ENCODE data around the gene PRKCE. TPM values are rescaled to one million over a fixed set of nuclear protein-coding genes. Genes with fewer than 3 reads are reported as not detected.
A peak's percentile ranks its signal among the peaks of the same experiment; 100 is the strongest.

PRKCE gene
- total and polyA plus RNA-seq, 2 of the 8 experiments (the other 6 are each of a cell fraction or from before 2014, with no cell fraction given), result 0.54 to 2.1 TPM

- H3K23me2 ChIP-seq (ENCODE audit: low read depth, low read length), result no peaks in the 10 kb centered on the region
- H2BK5ac ChIP-seq (ENCODE audit: low read depth, low read length), result no peak overlapping the region
- no peak overlapping the region for H3K56ac ChIP-seq (replicated peaks; ENCODE audit: insufficient read length, low read depth, low read length)
- H2BK12ac ChIP-seq (ENCODE audit: low read depth, low read length), result no peak overlapping the region
- WGBS, 2 experiments (ENCODE audit: extremely low coverage in 1 of 2, insufficient coverage in 1 of 2, insufficient read length in 1 of 2, insufficient replicate concordance in 2 of 2, low coverage in 1 of 2, low lambda C conversion rate in 2 of 2, missing lambda C conversion rate in 1 of 2), result 93% methylated on average over 11 of the region's 11 CpGs; no CpG with 5 or more reads in 1 of the 2 experiments
- no peaks in the 10 kb centered on the region for H3K79me2 ChIP-seq (ENCODE audit: control insufficient read depth in 1 of 2, insufficient read depth in 2 of 2, low read length in 2 of 2)
- no peak for FAIRE-seq
- no peak overlapping the region for H4K8ac ChIP-seq (ENCODE audit: extremely low read depth, insufficient read depth, low read length)
- no peak for TF ChIP-seq SP4 (IDR thresholded peaks at IDR 0.05; ENCODE audit: low read length)
- no peak for TF ChIP-seq KDM5A (IDR thresholded peaks at IDR 0.05; ENCODE audit: low read length)
- TF ChIP-seq BRCA1 (IDR thresholded peaks at IDR 0.05; ENCODE audit: low read depth, low read length), result no peak
- no peak for TF ChIP-seq BACH1 (IDR thresholded peaks at IDR 0.05; ENCODE audit: low read length)
- TF ChIP-seq SUZ12 (IDR thresholded peaks at IDR 0.05; ENCODE audit: low read length), result no peak
- TF ChIP-seq EGR1 (IDR thresholded peaks at IDR 0.05; ENCODE audit: borderline replicate concordance, low read depth, low read length), result no peak
- TF ChIP-seq CBX8 (IDR thresholded peaks at IDR 0.05; ENCODE audit: borderline replicate concordance, low read depth, low read length), result no peak
- TF ChIP-seq POLR2AphosphoS5 (IDR thresholded peaks at IDR 0.05; ENCODE audit: low read depth, low read length), result no peak
- no peak for TF ChIP-seq SIX5 (IDR thresholded peaks at IDR 0.05; ENCODE audit: low read depth, low read length)
- no peak for TF ChIP-seq RFX5 (IDR thresholded peaks at IDR 0.05; ENCODE audit: borderline replicate concordance, low read depth, low read length)
- no peak for TF ChIP-seq KDM4A (IDR thresholded peaks at IDR 0.05; ENCODE audit: low read depth, low read length, severe bottlenecking)
- TF ChIP-seq, protein P1, sequence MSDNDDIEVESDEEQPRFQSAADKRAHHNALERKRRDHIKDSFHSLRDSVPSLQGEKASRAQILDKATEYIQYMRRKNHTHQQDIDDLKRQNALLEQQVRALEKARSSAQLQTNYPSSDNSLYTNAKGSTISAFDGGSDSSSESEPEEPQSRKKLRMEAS (IDR thresholded peaks at IDR 0.05), result no peak
- TF ChIP-seq SP2 (IDR thresholded peaks at IDR 0.05; ENCODE audit: low read length), result no peak
- H3K9me3 ChIP-seq (ENCODE audit: insufficient read depth in 2 of 2, low read depth in 1 of 2, low read length in 1 of 2), result no peaks in the 10 kb centered on the region
- H3K27me3 ChIP-seq (replicated peaks in 1 of 4; ENCODE audit: control insufficient read depth in 3 of 4, extremely low read depth in 1 of 4, insufficient read depth in 3 of 4, low read length in 3 of 4), result no peaks in the 10 kb centered on the region
- H3K9ac ChIP-seq (replicated peaks in 1 of 4; ENCODE audit: extremely low read depth in 1 of 4, low read depth in 3 of 4, low read length in 3 of 4), result no peak overlapping the region
- no peak overlapping the region for H3K23ac ChIP-seq (ENCODE audit: insufficient read length)
- no peak overlapping the region for H2AFZ ChIP-seq (ENCODE audit: low read length)
- no peak overlapping the region for H3K18ac ChIP-seq (ENCODE audit: extremely low read depth, low read length)
- no peak overlapping the region for H4K5ac ChIP-seq (ENCODE audit: insufficient read length, low read depth, low read length)
- H2BK20ac ChIP-seq (ENCODE audit: low read length), result no peak overlapping the region
- DNase-seq (ENCODE audit: low read depth in 1 of 2, low spot score in 2 of 2), result peak in 1 of 2 experiments; percentile 27
- no peak overlapping the region for H3K27ac ChIP-seq (ENCODE audit: low read depth, low read length)
- H2AK5ac ChIP-seq (ENCODE audit: low read depth, low read length), result no peak overlapping the region
- no peaks in the 10 kb centered on the region for H3K79me1 ChIP-seq (ENCODE audit: low read depth, low read length)
- no peak overlapping the region for H3K4me2 ChIP-seq (ENCODE audit: insufficient read depth in 1 of 2, low read depth in 2 of 2, low read length in 2 of 2)
- H3K36me3 ChIP-seq (ENCODE audit: control insufficient read depth in 2 of 4, insufficient read depth in 4 of 4, low read length in 3 of 4), result no peaks in the 10 kb centered on the region
- POLR2A ChIA-PET (ENCODE audit: partially characterized antibody), result no interaction called here
- no peak overlapping the region for H2BK15ac ChIP-seq (ENCODE audit: low read length)
- no peaks in the 10 kb centered on the region; a peak in 1 of 7 replicates for H3K4me1 ChIP-seq (replicated peaks in 1 of 4; ENCODE audit: control insufficient read depth in 3 of 4, insufficient read depth in 4 of 4, low read length in 3 of 4)
- CTCF ChIA-PET (ENCODE audit: partially characterized antibody), result interaction anchor here (0.7 to 4.5 kb wide), 19 partner anchors 10 to 470 kb away, joined by 3 to 31 read pairs (median 6); no protein-coding TSS in a partner anchor
- no peak overlapping the region for H2BK120ac ChIP-seq (replicated peaks; ENCODE audit: low read depth, low read length)
- no peak overlapping the region for H3K4me3 ChIP-seq (ENCODE audit: extremely low read depth in 1 of 4, insufficient read depth in 2 of 4, low read depth in 3 of 4, low read length in 4 of 4)
- no peak overlapping the region for H3K14ac ChIP-seq (ENCODE audit: insufficient read length)
- H4K20me1 ChIP-seq (replicated peaks in 1 of 2; ENCODE audit: control insufficient read depth in 1 of 2, insufficient read depth in 2 of 2, low read length in 2 of 2), result no peaks in the 10 kb centered on the region
- H4K91ac ChIP-seq (replicated peaks; ENCODE audit: insufficient read length, low read length), result no peak overlapping the region
- no peak overlapping the region for H3K4ac ChIP-seq (replicated peaks; ENCODE audit: insufficient read length, low read depth, low read length)
Observed at GRCh38 chr2:45992021-45992740, 340.7 kb downstream of the PRKCE start.
